Psoas muscle (tissue), 8 donors: ENCODE measurements around the gene GPR137. TPM values are rescaled to one million over a fixed set of nuclear protein-coding genes. Genes with fewer than 3 reads are reported as not detected.
A peak's percentile ranks its signal among the peaks of the same experiment; 100 is the strongest.

Experiments used
- ATAC-seq, 4 donors: fragments of 200-7000 bp; cut with Tn5 transposase; one replicate each; pipeline ENCODE4 v1.9.1; 2020; ENCODE audit warnings: moderate library complexity in 3 of 4, mild to moderate bottlenecking in 2 of 4
- DNase-seq, 2 donors: peaks; one replicate each; pipeline ENCODE4 v3.0.0-alpha.2; 2020
- H3K27ac ChIP-seq: fragments of 200-600 bp; one replicate; pipeline ENCODE4 v1.8.0; 2022
- H3K27me3 ChIP-seq, 3 donors: fragments of 200-600 bp in 1 of 3; one replicate each; pipeline versions ENCODE4 v1.6.1 to v1.8.0; 2013 to 2022; ENCODE audit warnings: low read length in 2 of 3, mild to moderate bottlenecking in 2 of 3, moderate library complexity in 1 of 3; ENCODE audit not compliant: insufficient read depth in 3 of 3
- H3K36me3 ChIP-seq, 2 donors: fragments of 200-600 bp in 1 of 2; one replicate each; pipeline versions ENCODE4 v1.6.1 to v1.8.0; 2013 to 2022; ENCODE audit warnings: low read depth in 1 of 2, mild to moderate bottlenecking in 1 of 2, moderate library complexity in 1 of 2; ENCODE audit not compliant: insufficient read depth in 1 of 2
- H3K4me1 ChIP-seq: fragments of 200-600 bp; one replicate; pipeline ENCODE4 v1.8.0; 2022
- H3K4me3 ChIP-seq: fragments of 200-600 bp; one replicate; pipeline ENCODE4 v1.8.0; 2022; ENCODE audit warnings: mild to moderate bottlenecking
- H3K9me3 ChIP-seq: fragments of 200-600 bp; one replicate; pipeline ENCODE4 v1.8.0; 2022
- CTCF ChIP-seq: fragments of 200-600 bp; IDR thresholded peaks from one replicate; pipeline ENCODE4 v1.8.0; 2022; ENCODE audit warnings: antibody characterized with exemption
- WGBS, 3 donors: extraction: QIAGEN DNeasy Blood & Tissue Kit; methylation state at CpG; one replicate each; pipeline versions ENCODE4 v1.1.6 to v1.1.7; 2013; 5-methylcytosine and 5-hydroxymethylcytosine counted together
- intact Hi-C, 2 donors: fragments of 100-400 bp; cut with DNase I; formaldehyde crosslinking; loops; one replicate each; pipeline versions ENCODE4 v1.11.0 to v1.14.2; 2022
- polyA plus RNA-seq, 3 donors: library from polyadenylated mRNA; stranded (reverse); fragments of 200-250 nt; gene quantifications; one replicate each; pipeline ENCODE4 v1.2.3, GENCODE V29; 2013
- total RNA-seq, 4 donors: library from RNA; stranded (reverse); fragmentation: NEBNext Ultra II Directional in 2 of 4; extraction: Animal tissue kit (Norgen Biotek cat#: 25700) in 2 of 4; gene quantifications; one replicate each; pipeline versions ENCODE4 v1.2.1 to v1.2.4, GENCODE V29; 2021 to 2023
- donor health status: healthy with polysubstance abuse.
- donor health status: DM: no; HTN: no; CAD: no; lungs with moderate emphysema.
- donor health status: Bipolar disorder and iron deficiency.
- donor health status: healthy.
- donor health status: DM: yes; HTN: yes; CAD: no.
- donor health status: DM: no; HTN: no; CAD: no.
- donor health status: DM: no; HTN: no; CAD: no.
- donor health status: DM: yes; HTN: yes; CAD: no.

GPR137 gene
- total and polyA plus RNA-seq, 7 donors, result 13.8 to 49.9 (median 17.7) TPM

GRCh38 chr11:64290352-64291261 lies 5.0 kb downstream of the GPR137 start:
- H3K4me3 ChIP-seq, result no peak overlapping the region
- H3K4me1 ChIP-seq, result peaks cover 24% of the 10 kb centered on the region
- 51 to 78% (median 55%) methylated on average over 7 to 10 of the region's 10 CpGs for whole genome bisulfite sequencing, 3 donors
- no peak for TF ChIP-seq CTCF
- intact Hi-C loops, result no loop called here
- no peak for ATAC-seq
- DNase-seq, result no peak
- no peaks in the 10 kb centered on the region for H3K36me3 ChIP-seq
- H3K27ac ChIP-seq, result no peak overlapping the region
- peaks cover 0 to 45% (median 21%) of the 10 kb centered on the region in 3 donors for H3K27me3 ChIP-seq
- no peaks in the 10 kb centered on the region for H3K9me3 ChIP-seq

- Histone ChIP-seq H3K4me3 (peak within 1 kb of the TSS; percentile 58), H3K4me1 (peaks cover 19% of the 10 kb centered on the region), H3K27ac (no peak within 1 kb of the TSS), H3K36me3 (no peaks in the 10 kb centered on the region), H3K9me3 (no peaks in the 10 kb centered on the region), H3K27me3 (peaks cover 0 to 52% (median 23%) of the 10 kb centered on the region in 3 donors)
- intact Hi-C loops, result no loop called here
- DNase-seq (peak in 1 of 2 donors; percentile 53), ATAC-seq (no peak)
- 6 to 16% (median 8%) methylated on average over 19 to 45 of the region's 45 CpGs for WGBS, 3 donors
- TF ChIP-seq CTCF, result no peak
Measured at GRCh38 chr11:64291262-64291751, 5.7 kb downstream of the GPR137 start, which contains the start of gene KCNK4. Gene KCNK4 (plus strand): TSS chr11:64291302. CDS start chr11:64293019, 1,717 bp downstream.

GRCh38 chr11:64291752-64292459 lies 6.3 kb downstream of the GPR137 start:
- Histone ChIP-seq H3K36me3 (no peaks in the 10 kb centered on the region), H3K27ac (no peak overlapping the region), H3K4me3 (peak overlapping the region; percentile 58), H3K4me1 (peaks cover 14% of the 10 kb centered on the region), H3K9me3 (no peaks in the 10 kb centered on the region), H3K27me3 (peaks cover 0 to 58% (median 28%) of the 10 kb centered on the region in 3 donors)
- intact Hi-C loops, result no loop called here
- WGBS, 3 donors, result 0 to 1% (median 0%) methylated on average over 25 to 96 of the region's 96 CpGs
- ATAC-seq (peak; percentile 10 to 45 (median 32)), DNase-seq (peak in 1 of 2 donors; percentile 47)
- TF ChIP-seq CTCF, result no peak

- H3K36me3 ChIP-seq, result no peaks in the 10 kb centered on the region
- H3K9me3 ChIP-seq, result no peaks in the 10 kb centered on the region
- DNase-seq (no peak), ATAC-seq (peak in 1 of 4 donors; percentile 17)
- no peak for TF ChIP-seq CTCF
- peak overlapping the region; percentile 58 for H3K4me3 ChIP-seq
- intact Hi-C loops, result no loop called here
- 30 to 45% (median 32%) methylated on average over 26 to 42 of the region's 42 CpGs for WGBS, 3 donors
- H3K4me1 ChIP-seq, result peaks cover 10% of the 10 kb centered on the region
- no peak overlapping the region for H3K27ac ChIP-seq
- peaks cover 0 to 65% (median 35%) of the 10 kb centered on the region in 3 donors for H3K27me3 ChIP-seq
Measured at GRCh38 chr11:64292460-64293254, 7.0 kb downstream of the GPR137 start.
